NCI-H128 (cell line): Measurements from ENCODE around the gene PAH.

ENCODE experiments used
- DNase-seq: peaks from one replicate; lab custom pipeline; 2025; ENCODE audit not compliant: unreplicated experiment; lab: John Stamatoyannopoulos, UW

Gene PAH

GRCh38 chr12:102902093-102902492 is 15.0 kb downstream of the PAH start:
- no peak for DNase-seq

- no peak for DNase-seq
Observed at GRCh38 chr12:102900389-102900788, 16.7 kb downstream of the PAH start.

DNA sequence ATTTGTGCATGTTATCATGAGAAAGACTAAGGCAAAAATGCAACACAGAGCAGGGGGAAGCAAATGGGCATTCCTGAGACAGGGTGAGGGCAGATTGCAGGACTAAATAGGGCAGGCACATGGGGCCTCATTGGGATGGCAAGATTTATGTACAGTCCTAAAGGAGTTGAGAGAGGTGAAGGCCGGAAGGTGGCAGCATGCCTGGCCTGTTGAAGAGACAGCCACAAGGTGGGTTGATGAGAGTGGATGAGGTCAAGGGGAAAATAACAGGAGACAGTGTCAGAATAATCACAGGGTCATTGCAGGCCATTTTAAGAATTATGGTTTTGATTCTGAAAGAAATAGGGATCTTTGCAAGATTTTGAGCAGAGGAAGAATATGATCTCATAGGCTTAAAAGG is 21.0 kb downstream of the PAH start:
- no peak for DNase-seq

GRCh38 chr12:102891756-102892155 is 25.3 kb downstream of the PAH start:
- DNase-seq = no peak

DNA sequence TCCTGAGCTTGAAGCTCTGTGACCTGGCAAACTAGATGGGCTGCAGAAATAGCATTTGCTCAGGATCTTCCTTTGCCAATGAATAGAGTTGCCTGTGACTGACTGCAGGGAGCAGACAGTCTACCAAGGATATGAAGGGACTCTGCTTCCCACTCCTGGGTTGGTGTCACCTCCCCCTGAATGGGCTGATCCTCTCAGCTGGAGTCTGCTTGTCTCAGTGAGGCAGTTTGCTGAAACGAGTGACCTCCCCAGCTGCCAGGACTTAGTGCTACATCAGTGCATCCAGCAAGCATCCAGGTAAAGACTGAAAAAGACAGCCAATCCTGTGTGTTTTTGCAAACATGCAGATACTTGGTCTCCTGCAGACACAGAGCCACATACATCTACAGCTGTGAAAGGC is 28.5 kb downstream of the PAH start:
- DNase-seq = no peak

DNA sequence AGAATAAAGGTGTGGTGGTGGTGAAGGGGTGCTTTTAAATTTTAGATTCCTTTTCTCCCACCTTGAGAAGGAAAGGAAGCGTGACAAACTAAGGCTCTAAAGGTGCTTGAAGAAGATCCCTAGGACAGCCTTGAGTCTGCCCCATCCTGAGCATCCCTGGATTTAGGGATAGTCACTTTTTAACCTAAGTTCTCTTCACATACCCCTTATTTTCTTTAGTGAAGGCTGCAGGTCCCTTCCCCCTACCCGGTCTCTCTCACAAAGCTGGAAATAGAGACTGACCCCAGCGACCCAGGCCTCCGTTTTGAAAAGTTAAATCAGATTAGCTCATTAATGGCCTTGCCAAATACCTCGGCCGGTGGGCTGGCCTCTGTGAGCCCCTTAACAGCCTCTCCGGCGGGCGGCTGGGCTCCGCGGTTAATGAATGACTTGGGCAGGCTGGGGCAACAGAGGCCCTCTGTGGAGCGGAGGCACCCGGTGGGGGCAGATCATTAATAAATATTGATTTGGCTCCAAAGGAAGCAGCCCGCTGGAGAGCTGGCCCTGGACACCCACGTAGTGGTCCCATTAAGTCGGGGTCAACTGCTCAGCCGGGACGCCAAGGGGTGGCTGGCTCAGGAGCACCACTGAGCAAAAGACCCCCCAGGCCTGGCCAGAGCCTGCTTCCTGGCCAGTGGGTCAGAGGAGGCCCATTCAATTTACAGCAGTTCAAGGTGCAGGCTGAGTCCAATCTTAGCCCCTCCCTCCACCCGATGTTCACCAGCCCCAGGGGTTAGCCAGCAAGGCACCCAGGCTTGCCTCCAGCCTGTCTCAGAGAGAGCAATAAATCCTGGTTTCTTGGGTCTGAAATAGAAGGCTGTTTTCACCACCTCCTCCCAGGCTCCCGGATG is 31.8 kb downstream of the PAH start:
- DNase-seq = no peak

DNA sequence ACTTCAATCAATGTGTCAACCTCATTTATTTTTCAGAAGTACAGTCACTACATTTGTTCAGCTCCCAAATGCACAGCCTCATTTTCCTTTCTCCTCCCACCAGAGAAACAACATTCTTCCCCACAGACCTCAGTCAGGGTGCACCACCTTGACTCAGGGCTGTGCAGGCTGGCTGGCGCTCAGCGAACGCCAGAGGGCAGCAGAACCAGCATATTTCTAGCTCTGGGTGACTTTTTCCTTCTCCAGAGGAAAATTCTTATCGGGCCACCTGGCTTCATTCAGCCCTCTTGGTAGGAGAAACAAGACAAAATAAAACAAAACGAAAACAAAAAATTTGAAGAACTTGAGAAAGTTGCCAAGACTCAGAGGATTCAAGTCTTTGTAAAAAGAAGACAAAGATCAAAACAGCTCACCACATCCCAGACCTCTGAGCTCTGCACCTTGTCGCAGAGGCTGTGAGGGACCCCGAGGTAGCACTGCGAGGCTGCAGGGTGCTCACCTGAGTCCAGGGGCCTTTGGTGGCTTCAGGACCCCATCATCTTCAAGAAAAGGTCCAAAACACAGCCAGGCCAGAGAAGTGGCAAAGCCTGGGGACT is 33.7 kb downstream of the PAH start:
- DNase-seq = peak; percentile 19

DNA sequence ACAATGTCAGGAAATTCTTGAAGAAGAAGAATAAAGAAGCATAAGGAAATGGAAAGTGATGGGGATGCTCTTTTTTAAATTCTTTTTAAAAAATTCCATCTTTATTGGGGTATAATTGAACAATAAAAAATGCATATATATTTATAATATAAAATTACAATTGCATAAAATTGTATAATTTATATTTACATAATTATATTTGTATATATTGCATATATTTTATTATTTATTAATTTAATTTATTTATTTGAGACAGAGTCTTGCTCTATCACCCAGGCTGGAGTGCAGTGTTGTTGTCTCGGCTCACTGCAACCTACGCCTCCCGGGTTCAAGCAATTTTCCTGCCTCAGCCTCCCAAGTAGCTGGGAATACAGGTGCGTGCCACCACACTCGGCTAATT is 36.3 kb downstream of the PAH start:
- no peak for DNase-seq

DNA sequence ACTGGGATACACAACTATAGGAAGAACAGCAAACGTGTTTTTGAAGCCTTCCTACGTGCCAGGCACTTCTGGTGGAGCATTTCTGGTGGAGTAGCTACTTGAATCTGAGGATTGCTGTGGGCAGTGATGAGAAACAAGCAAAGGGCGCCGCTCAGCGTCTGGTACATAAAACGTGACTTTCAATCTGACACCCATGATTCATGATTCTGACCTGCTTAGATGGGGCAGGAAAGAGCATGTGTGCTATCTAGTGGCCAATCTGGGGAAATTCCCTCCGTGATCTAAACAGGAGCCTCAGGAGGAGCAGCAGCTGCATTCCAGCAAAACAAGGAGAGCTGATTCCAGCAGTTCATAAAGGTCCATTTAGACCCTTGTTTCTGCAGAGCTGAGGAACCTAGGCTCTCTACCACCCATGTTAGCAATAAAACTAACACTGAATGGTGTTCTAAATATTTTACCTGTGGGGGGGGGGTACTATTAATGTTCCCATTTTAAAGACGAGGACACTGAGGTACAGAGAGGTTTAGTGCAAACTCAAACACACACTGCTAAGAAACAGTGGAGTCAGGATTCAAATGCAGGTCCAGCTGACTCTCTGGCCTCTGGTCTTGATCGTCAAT is 37.8 kb downstream of the PAH start:
- peak; percentile 73 for DNase-seq

DNA sequence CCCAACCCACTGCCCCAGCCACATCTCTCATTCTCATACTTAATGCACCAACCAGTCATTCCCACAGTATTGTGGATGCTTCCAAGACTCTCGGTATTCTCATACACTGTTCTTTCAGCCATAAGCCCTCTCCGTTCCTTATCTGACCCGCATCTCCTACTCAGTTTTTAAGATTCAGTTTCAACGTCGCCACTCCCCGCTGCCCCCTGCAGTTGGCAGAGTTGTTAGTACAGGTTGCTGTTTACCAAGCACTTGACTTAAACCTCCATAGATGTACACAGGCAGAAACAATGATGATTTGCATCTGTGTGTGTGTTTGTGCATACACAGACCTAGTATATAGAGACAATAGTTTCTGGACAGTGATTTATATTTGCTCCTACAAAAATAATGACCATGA is 40.2 kb downstream of the PAH start:
- no peak for DNase-seq

DNA sequence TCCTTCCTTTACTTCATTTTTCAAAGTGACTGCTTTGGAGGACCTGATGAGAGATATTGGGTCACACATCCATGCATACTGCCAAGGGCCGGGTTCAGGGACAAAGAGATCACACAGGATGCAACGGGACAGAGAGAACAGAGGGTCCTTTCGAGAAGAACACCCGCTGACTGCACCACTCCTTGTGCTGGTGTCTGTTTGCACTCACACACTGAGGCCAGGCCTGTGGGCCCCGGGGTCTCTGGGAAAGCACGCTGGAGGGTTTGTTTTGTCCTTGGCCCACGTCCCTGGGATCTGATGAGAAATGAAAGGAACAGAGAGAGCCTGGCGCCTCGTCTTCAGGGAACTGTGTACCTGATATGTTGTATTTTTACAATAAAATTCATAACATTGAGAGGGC is 42.2 kb downstream of the PAH start:
- DNase-seq = no peak

GRCh38 chr12:102873077-102873476 is 44.0 kb downstream of the PAH start:
- DNase-seq = no peak

- no peak for DNase-seq
Observed at GRCh38 chr12:102871014-102871413, 46.0 kb downstream of the PAH start.

- DNase-seq = no peak
Observed at GRCh38 chr12:102869571-102869970, 47.5 kb downstream of the PAH start.

DNA sequence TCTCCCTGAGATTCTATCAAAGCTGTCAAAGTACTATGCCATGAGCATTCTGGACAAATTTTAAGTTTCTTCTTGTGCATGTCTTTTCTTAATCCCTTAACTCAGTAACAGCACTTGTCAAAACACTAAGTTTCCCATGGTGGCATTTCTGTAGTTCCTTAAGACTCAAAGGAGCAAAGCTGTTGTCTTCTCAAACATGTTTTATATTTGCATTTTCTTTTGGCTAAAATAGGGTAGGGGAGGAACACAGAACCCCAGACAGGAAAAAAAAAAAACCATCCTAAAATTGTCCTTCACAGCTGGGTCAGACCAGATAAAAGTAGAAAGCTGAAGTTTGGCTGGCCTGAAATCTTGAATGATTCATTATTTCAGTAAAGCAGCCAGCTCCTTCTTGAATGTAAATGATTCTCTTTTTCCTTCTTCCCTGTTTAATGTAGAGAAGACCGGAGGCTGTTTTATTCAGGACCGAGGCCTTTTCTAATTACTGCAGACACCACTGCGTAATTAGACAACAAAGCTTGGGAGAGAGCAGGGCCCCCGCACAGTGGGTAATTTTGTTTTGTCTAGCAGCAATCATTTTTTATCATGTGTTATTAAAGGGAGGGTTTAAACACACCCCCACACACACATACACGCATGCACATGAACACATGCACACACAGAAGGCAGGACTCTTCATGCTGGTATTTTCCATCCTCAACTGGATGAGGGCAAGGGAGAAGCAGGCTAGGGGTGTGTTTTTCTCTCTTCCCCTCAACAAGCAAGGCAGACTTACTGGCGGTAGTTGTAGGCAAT is 51.0 kb downstream of the PAH start:
- DNase-seq = no peak

- no peak for DNase-seq
Observed at GRCh38 chr12:102862486-102862885, 54.6 kb downstream of the PAH start.

DNA sequence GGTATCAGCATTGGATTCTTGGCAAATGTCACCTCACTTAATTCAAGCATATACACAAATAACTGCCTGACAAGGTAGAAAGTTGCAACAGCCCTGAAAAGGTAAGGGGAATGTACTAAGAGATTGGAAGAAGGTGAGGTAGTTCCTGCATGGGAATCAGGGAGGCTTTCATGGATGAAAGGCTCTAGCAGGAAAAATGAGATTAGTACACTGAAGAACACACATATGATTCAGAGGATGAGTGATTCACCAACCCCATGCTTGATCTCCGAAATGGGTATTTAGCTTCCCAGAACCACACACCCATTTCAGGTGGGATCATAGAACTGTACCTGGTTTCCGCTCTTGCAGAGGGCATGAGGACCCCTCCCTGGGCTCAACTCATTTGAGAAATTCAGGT is 65.8 kb downstream of the PAH start:
- DNase-seq = no peak

- DNase-seq = no peak
Observed at GRCh38 chr12:102849722-102850447, 67.2 kb downstream of the PAH start.

DNA sequence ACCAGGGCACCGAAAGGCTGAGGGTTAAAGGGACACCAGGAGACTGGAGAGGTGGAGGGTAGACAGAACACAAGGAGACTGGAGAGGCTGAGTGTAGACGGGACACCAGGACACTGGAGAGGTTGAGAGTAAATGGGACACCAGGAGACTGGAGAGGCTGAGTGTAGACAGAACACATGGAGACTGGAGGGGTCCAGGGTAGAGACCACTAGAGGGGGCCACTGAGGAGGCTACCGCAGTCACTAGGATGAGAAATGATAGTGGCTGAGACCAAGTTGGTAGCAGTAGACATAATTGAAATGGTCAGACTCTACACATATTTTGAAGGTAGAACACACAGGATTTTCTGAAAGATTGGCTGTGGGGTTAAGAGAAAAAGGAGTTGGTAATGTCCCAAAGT is 68.2 kb downstream of the PAH start:
- no peak for DNase-seq

- no peak for DNase-seq
Observed at GRCh38 chr12:102847131-102847530, 69.9 kb downstream of the PAH start.
